NCI-H748 treated with DMSO at 0.1 percent for 48 hours (cell line): Measurements from ENCODE around the gene GATAD2B.
"Not testable (repeated sequence)": the region's sequence is repeated elsewhere in the genome, so short reads cannot be mapped to it uniquely, and the experiment has no call there.

ENCODE experiments used
- DNase-seq: peaks from one replicate; lab custom pipeline; 2025; lab: John Stamatoyannopoulos, UW

The GATAD2B gene

DNA sequence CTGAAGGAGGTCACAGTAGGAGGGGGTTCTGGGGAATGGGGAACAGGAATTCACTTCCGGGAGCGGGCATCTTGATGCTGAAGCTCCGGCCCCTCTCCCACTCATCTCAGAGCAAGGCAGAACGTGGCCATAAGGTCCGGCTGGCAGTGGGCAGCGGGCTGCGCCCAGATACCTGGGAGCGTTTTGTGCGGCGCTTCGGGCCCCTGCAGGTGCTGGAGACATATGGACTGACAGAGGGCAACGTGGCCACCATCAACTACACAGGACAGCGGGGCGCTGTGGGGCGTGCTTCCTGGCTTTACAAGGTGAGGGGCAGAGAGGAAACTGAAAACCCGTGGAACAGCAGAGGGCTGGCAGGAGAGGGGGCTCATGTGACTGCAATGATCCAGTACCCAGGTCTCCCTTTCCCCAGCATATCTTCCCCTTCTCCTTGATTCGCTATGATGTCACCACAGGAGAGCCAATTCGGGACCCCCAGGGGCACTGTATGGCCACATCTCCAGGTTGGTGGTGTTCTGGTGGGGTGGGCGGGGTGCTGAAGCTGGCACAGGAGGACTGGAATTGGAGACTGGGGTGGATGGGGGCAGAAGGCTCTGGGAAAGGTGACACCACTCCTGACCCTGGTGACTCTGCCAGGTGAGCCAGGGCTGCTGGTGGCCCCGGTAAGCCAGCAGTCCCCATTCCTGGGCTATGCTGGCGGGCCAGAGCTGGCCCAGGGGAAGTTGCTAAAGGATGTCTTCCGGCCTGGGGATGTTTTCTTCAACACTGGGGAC is 144.5 kb downstream of the GATAD2B start:
- DNase-seq: no peak

DNA sequence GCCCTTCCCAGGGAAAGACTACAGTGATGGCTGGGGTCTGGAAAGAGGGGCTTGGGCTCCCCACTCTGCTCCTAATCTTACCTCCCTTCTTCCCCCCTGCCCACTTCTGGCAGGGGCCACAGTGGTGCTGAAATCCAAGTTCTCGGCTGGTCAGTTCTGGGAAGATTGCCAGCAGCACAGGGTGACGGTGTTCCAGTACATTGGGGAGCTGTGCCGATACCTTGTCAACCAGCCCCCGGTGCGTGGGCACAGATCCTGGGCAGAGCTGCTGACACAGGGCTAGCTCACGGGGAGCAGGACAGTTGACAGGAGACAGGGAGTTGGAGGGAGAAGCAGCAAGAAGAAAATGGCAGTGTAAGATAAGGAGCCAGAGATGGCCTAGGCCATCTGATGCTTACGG is 145.1 kb downstream of the GATAD2B start:
- no peak for DNase-seq

- DNase-seq: no peak
These were observed 145.9 kb downstream of the GATAD2B start for GRCh38 chr1:153776845-153777370.

GRCh38 chr1:153776352-153776751 is 146.4 kb downstream of the GATAD2B start:
- DNase-seq: no peak

DNA sequence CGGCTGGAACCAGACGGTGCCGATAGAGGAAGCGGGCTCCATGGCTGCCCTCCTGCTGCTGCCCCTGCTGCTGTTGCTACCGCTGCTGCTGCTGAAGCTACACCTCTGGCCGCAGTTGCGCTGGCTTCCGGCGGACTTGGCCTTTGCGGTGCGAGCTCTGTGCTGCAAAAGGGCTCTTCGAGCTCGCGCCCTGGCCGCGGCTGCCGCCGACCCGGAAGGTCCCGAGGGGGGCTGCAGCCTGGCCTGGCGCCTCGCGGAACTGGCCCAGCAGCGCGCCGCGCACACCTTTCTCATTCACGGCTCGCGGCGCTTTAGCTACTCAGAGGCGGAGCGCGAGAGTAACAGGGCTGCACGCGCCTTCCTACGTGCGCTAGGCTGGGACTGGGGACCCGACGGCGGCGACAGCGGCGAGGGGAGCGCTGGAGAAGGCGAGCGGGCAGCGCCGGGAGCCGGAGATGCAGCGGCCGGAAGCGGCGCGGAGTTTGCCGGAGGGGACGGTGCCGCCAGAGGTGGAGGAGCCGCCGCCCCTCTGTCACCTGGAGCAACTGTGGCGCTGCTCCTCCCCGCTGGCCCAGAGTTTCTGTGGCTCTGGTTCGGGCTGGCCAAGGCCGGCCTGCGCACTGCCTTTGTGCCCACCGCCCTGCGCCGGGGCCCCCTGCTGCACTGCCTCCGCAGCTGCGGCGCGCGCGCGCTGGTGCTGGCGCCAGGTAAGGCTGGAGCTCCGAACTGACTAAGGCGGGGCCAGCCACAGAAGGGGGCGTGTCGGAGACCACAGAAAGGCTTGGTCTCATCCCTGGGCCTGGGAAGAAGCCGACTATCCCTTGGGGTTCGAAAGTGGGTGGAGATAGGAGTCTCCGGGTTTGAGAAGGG is 147.1 kb downstream of the GATAD2B start:
- peak; percentile 85 for DNase-seq

DNA sequence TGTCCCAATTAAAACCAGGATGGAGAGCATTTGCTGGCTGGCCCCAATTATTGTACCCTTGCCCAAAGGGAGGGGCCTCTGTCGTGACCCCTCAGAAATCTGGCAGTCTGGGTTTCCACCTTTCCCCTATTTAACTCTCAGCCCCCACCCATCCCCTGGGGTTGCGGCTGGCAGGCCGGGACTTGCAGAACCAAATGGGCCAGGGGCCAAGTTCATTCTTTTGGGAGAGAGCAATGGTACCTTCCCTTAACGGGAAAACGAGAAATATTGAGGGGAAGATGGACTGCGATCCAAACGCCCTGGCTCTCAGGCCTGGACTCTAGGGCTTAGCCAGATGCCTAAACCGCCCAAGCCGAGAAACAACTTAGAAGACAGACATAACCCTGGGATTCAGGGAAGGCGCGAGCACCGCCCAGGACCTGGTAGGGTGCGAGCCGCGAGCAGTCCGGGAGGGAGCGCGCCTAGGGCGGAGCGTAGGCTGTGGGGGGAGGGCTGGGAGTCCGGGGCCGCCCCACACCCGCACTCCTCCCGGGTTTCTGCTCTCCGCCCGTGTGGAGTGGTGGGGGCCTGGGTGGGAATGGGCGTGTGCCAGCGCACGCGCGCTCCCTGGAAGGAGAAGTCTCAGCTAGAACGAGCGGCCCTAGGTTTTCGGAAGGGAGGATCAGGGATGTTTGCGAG is 147.9 kb downstream of the GATAD2B start, which contains the start of gene SLC27A3:
SLC27A3 (plus strand) TSS at position 628 of the 678 bp plus-strand sequence. CDS start 91 bp downstream, outside the sequence.
- DNase-seq: peak; percentile 41

DNA sequence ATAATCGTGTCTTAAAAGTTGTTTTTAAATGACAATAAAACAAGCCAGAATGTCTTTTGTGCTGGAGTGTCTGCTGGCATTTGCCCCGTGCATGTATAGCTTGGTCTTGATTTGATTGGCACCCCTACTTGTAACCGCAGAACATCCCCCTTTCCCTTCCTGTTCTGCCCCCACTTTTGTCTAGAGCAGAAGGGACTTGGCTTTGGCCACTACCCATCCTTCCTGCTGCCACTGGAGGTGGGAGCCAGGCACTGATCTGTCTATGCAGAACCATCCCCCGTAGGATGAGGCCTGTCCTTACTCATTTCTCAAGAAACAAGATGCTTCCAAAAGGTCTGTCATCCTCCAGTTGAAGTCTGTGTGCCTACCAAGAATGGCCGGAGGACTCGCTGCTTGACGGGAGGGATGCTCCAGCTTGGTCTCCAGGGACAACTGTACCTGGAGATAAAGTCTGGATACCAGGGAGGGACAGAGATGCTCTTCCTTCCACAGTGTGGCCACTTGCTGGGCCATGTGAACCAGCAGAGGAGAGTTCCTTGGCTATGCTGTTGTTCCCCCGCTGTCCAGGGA is 148.7 kb downstream of the GATAD2B start:
- no peak for DNase-seq

DNA sequence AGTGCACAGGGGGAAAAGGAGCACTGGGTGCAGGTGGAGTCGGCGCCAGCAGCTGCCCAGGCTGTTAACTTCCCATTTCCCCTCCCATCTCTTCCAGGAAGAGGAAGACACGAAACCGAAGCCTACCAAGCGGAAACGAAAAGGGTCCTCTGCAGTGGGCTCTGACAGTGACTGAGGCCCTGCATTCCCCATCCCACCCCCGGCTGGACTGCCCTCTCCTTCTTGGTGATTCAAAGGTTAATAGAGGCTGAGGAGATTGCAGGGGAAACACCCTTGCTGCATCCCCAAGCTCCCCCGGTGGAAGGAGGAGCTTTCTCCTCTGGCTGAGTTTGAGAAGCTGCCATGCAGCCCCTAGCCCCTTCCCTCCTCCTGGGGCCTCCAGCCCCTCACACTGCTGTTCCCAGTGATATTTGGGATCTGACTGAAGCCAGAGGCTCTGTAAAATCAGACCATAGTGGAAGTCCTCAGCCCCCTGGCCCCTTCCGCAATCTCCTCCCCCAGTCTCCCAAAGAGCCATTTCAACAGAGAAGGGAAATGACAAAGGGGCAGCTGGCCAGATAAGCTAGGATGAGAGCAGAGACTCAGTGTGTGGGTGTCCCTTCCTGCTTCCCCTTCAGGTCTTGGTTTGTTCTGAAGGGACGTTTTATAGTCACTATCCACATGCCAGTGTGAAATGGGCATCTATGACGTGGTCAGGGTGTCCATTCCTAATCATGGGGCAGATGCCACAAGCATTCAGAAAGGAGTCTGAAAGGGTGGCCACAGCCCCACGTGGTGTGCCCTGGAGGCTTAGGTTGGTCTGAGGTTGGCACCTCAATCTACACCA is 149.5 kb downstream of the GATAD2B start:
- no peak for DNase-seq

DNA sequence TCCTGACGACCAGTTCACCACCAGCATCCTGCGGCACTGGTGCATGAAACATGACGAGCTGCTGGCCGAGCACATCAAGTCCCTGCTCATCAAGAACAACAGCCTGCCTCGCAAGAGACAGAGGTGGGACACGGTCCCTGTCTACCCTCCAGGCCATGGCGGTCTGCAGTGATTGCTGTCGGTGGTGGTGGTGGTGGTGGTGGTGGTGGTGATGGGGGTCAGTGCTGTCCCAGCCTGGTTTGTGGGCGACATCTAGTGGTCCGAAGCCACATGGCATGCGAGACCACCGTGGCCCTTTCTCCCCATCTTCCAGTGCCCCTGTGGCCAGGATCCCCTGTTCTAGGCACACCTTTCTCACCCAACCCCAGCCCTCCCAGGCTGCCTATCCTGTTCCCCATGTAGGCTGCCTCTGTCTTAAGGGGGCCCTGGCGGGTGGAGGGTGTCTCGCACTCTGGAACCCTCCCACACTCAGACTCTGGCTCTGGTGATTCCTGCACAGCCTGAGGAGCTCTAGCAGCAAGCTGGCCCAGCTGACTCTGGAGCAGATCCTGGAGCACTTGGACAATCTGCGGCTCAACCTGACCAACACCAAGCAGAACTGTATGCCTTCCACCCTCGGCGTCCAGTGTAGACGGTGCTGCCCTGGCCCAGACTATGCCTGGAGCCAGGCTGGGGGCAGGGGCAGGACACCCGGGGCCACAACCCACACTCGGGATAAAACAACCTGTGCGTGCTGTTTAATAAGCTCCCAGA is 150.8 kb downstream of the GATAD2B start:
- DNase-seq: no peak

- no peak for DNase-seq
These were observed 151.5 kb downstream of the GATAD2B start for GRCh38 chr1:153771261-153771660.

GRCh38 chr1:153770797-153771196 is 152.0 kb downstream of the GATAD2B start:
- no peak for DNase-seq

GRCh38 chr1:153769221-153769620 is 153.6 kb downstream of the GATAD2B start:
- no peak for DNase-seq

DNA sequence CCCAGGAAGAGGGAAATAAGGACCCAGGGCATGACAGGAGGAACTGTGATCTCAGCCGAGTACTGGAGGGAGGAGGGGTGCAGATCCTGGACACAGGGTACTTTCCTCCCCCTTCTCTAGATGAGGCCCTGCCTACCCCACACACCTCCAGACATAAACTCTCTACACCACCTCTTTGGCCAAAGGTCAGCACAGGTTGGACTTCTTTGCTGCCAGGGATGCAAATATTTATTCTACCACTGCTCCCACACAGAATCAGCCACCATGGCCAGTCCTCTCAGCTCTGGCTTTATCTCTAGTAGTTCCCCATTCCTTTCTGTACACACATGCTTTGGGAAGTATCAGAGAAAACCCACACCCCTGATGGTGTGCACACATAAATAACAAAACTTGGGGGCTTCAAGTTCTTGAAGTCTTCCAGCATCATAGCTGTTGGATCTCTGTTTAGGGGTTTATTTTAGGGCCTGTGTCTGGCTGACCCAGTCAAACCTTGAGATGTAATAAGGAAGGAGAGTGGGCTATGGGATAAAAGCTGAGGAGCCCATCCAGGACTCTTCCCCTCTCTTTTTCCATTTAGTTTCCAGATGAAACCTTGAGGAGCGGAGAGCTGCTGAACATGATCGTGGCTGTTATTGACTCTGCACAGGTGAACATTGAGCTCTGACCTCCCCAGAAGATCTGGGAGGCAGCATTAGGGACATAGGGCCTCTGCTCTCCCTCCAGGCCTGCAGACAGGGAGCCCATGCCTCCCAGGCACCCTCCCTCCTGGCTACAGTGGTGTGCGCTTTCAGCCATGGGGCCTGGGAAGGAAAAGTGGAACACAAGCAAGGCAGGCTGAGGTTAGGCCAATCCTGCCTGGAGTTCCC is 154.2 kb downstream of the GATAD2B start:
- DNase-seq: no peak

- DNase-seq: no peak
These were observed 155.3 kb downstream of the GATAD2B start for GRCh38 chr1:153767519-153767918.

- DNase-seq: not testable (repeated sequence)
These were observed 156.1 kb downstream of the GATAD2B start for GRCh38 chr1:153766663-153767062.

DNA sequence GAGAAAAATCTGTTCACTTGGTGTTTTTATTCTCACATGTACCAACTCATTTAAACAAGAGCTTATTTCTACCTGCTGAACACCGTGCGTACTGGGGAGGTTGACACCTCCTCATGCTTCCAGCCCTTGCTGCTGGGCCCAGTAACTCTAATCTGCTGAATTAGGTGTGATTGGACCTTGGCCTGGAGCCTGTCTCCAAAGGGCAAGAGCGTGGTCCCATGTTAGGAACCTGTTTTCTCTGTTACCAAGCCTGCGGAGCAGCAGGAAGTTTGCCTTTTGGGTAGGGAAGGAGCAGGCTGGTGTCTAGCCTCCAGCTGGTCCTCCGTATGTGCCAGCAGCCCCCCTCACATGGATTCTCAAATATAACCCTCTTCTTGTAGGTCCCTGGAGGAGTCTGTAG is 158.5 kb downstream of the GATAD2B start:
- DNase-seq: no peak

GRCh38 chr1:153763365-153764225 is 159.2 kb downstream of the GATAD2B start:
- no peak for DNase-seq

- no peak for DNase-seq
These were observed 162.3 kb downstream of the GATAD2B start for GRCh38 chr1:153760440-153760839.
